Neural cell (in vitro differentiated cells): ENCODE results near the gene MUSTN1. TPM values are rescaled to one million over a fixed set of nuclear protein-coding genes. Genes with fewer than 3 reads are reported as not detected.

Experiments
- H2AFZ ChIP-seq: fragments of 200-600, 300-800 bp; sonication (generic), shearing (Covaris generic); 2 replicates; pipeline ENCODE4 v1.6.0; 2014; ENCODE audit warnings: low read depth, mild to moderate bottlenecking, antibody characterized with exemption, low read length, moderate library complexity
- H3F3A ChIP-seq: fragments of 200-600 bp; shearing (Covaris generic); 2 replicates; pipeline ENCODE4 v1.6.1; 2016; ENCODE audit warnings: mild to moderate bottlenecking, moderate library complexity, mixed read lengths, antibody characterized with exemption, low read length; ENCODE audit not compliant: insufficient read depth, poor library complexity, severe bottlenecking
- H3K27ac ChIP-seq: fragments of 200-600, 300-800 bp; sonication (generic), shearing (Covaris generic); 2 replicates; pipeline ENCODE4 v1.5.1; 2014; ENCODE audit warnings: mild to moderate bottlenecking, low read length, moderate library complexity
- H3K27me3 ChIP-seq: fragments of 300-800, 200-600 bp; sonication (generic), shearing (Covaris generic); 2 replicates; pipeline ENCODE4 v1.6.0; 2014; ENCODE audit warnings: mild to moderate bottlenecking, low read depth, low read length, moderate library complexity; ENCODE audit not compliant: insufficient read depth
- H3K36me3 ChIP-seq: fragments of 300-800, 200-600 bp; sonication (generic), shearing (Covaris generic); 2 replicates; pipeline ENCODE4 v1.5.1; 2014; ENCODE audit warnings: mild to moderate bottlenecking, antibody characterized with exemption, low read length, moderate library complexity; ENCODE audit not compliant: insufficient read depth
- H3K4me2 ChIP-seq: fragments of 300-800, 200-600 bp; sonication (generic), shearing (Covaris generic); 2 replicates; pipeline ENCODE4 v1.6.0; 2014; ENCODE audit warnings: mild to moderate bottlenecking, low read length
- H3K4me3 ChIP-seq: fragments of 300-800, 200-600 bp; sonication (generic), shearing (Covaris generic); 2 replicates; pipeline ENCODE4 v1.5.1; 2014; ENCODE audit warnings: mild to moderate bottlenecking, low read length, moderate library complexity
- H3K79me2 ChIP-seq: fragments of 200-600 bp; shearing (Covaris generic); replicated peaks from 2 replicates; pipeline ENCODE4 v1.6.0; 2014; ENCODE audit warnings: mild to moderate bottlenecking, low read length, moderate library complexity; ENCODE audit not compliant: insufficient read depth
- H3K9ac ChIP-seq: fragments of 300-800, 200-600 bp; sonication (generic), shearing (Covaris generic); 2 replicates; pipeline ENCODE4 v1.6.1; 2016; ENCODE audit warnings: mild to moderate bottlenecking, low read length, mixed read lengths
- H3K9me2 ChIP-seq: fragments of 200-600 bp; shearing (Covaris generic); 2 replicates; pipeline ENCODE4 v1.6.1; 2016; ENCODE audit warnings: mild to moderate bottlenecking, low read length, mixed read lengths; ENCODE audit not compliant: insufficient read depth
- H3K9me3 ChIP-seq: fragments of 200-600, 300-800 bp; sonication (generic), shearing (Covaris generic); 2 replicates; pipeline ENCODE4 v1.6.1; 2016; ENCODE audit warnings: mild to moderate bottlenecking, mixed run types, low read length, moderate library complexity, mixed read lengths
- H4K20me1 ChIP-seq: fragments of 200-600 bp; shearing (Covaris generic); 2 replicates; pipeline ENCODE4 v1.6.1; 2016; ENCODE audit warnings: mild to moderate bottlenecking, mixed run types; ENCODE audit not compliant: insufficient read depth
- CTCF ChIP-seq: fragments of 450-650 bp; IDR thresholded peaks from 2 replicates; pipeline ENCODE4 v1.5.1; 2014; ENCODE audit warnings: antibody characterized with exemption, mild to moderate bottlenecking, moderate library complexity; ENCODE audit not compliant: poor library complexity, severe bottlenecking
- EP300 ChIP-seq: fragments of 450-650 bp; conservative IDR thresholded peaks from 2 replicates; pipeline ENCODE4 v1.6.1; 2014; ENCODE audit warnings: antibody characterized with exemption, mild to moderate bottlenecking, moderate library complexity; ENCODE audit not compliant: poor library complexity, severe bottlenecking
- EZH2 ChIP-seq: fragments of 200-600, 300-800 bp; shearing (Covaris generic), sonication (generic); IDR thresholded peaks from 2 replicates; pipeline ENCODE4 v1.6.1; 2014; ENCODE audit warnings: antibody characterized with exemption, low read length, borderline replicate concordance, mild to moderate bottlenecking; ENCODE audit not compliant: insufficient read depth, poor library complexity, severe bottlenecking
- MXI1 ChIP-seq: fragments of 450-650 bp; conservative IDR thresholded peaks from 2 replicates; pipeline ENCODE4 v1.6.1; 2014; ENCODE audit warnings: antibody characterized with exemption, mild to moderate bottlenecking; ENCODE audit not compliant: poor library complexity, severe bottlenecking
- POLR2AphosphoS5 ChIP-seq: IDR thresholded peaks from 2 replicates; pipeline ENCODE4 v1.6.1; 2012
- RAD21 ChIP-seq: fragments of 450-650 bp; conservative IDR thresholded peaks from 2 replicates; pipeline ENCODE4 v1.6.1; 2014; ENCODE audit warnings: antibody characterized with exemption, mild to moderate bottlenecking, moderate library complexity
- SMC3 ChIP-seq: fragments of 450-650 bp; conservative IDR thresholded peaks from 2 replicates; pipeline ENCODE4 v1.6.1; 2014; ENCODE audit warnings: antibody characterized with exemption, mild to moderate bottlenecking, moderate library complexity; ENCODE audit not compliant: poor library complexity
- TAF1 ChIP-seq: IDR thresholded peaks from 2 replicates; pipeline ENCODE4 v1.6.1; 2012; ENCODE audit warnings: low read depth
- polyA plus RNA-seq: library from polyadenylated mRNA; depleted of rRNA; stranded (reverse); fragments of >200 nt; gene quantifications from 2 replicates; pipeline ENCODE4 v1.2.3, GENCODE V29; 2014
- TF ChIP-seq, protein P1 (sequence below): IDR thresholded peaks from 2 replicates; pipeline ENCODE4 v1.6.1; 2012; ENCODE audit warnings: borderline replicate concordance

MUSTN1 gene
- polyA plus RNA-seq, 1 donor from 2014 or later = not detected

DNA sequence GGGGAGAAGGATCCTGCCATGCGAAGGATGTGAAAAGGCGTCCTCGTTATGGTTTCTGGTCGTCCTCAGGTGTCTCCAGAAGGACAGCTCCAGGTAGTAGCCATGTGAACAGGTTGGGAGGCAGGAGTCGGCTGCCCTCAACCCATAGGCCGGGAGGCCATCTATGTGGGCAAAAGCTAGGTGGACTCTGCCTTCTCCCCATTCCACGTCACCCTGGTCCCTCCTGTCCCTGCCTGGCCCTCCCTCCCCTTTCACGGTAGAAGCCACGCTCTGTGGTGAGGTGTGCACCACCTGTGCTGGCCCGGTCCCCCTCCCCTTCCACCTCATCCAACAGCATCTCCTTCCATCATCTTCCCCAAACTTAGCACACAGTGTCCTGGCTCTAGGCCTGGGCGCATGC lies 23.9 kb downstream of the MUSTN1 start:
- Histone ChIP-seq H4K20me1 (no peaks in the 10 kb centered on the region), H3K9me2 (no peaks in the 10 kb centered on the region), H3K4me3 (no peak overlapping the region), H3F3A (no peaks in the 10 kb centered on the region), H3K4me2 (no peak overlapping the region), H3K36me3 (no peaks in the 10 kb centered on the region), H3K9ac (no peak overlapping the region), H2AFZ (no peak overlapping the region), H3K27ac (no peak overlapping the region), H3K27me3 (no peaks in the 10 kb centered on the region), H3K79me2 (no peaks in the 10 kb centered on the region), H3K9me3 (no peaks in the 10 kb centered on the region)
- TF ChIP-seq POLR2AphosphoS5 (no peak), EP300 (no peak), EZH2 (no peak), RAD21 (no peak), TAF1 (no peak), MXI1 (no peak), CTCF (no peak), SMC3 (no peak)
- TF ChIP-seq, protein P1, sequence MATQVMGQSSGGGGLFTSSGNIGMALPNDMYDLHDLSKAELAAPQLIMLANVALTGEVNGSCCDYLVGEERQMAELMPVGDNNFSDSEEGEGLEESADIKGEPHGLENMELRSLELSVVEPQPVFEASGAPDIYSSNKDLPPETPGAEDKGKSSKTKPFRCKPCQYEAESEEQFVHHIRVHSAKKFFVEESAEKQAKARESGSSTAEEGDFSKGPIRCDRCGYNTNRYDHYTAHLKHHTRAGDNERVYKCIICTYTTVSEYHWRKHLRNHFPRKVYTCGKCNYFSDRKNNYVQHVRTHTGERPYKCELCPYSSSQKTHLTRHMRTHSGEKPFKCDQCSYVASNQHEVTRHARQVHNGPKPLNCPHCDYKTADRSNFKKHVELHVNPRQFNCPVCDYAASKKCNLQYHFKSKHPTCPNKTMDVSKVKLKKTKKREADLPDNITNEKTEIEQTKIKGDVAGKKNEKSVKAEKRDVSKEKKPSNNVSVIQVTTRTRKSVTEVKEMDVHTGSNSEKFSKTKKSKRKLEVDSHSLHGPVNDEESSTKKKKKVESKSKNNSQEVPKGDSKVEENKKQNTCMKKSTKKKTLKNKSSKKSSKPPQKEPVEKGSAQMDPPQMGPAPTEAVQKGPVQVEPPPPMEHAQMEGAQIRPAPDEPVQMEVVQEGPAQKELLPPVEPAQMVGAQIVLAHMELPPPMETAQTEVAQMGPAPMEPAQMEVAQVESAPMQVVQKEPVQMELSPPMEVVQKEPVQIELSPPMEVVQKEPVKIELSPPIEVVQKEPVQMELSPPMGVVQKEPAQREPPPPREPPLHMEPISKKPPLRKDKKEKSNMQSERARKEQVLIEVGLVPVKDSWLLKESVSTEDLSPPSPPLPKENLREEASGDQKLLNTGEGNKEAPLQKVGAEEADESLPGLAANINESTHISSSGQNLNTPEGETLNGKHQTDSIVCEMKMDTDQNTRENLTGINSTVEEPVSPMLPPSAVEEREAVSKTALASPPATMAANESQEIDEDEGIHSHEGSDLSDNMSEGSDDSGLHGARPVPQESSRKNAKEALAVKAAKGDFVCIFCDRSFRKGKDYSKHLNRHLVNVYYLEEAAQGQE = no peak

- Histone ChIP-seq H3F3A (no peaks in the 10 kb centered on the region), H3K4me2 (no peak overlapping the region), H2AFZ (no peak overlapping the region), H3K9me3 (no peaks in the 10 kb centered on the region), H3K4me3 (no peak overlapping the region), H4K20me1 (no peaks in the 10 kb centered on the region), H3K27ac (no peak overlapping the region), H3K9me2 (no peaks in the 10 kb centered on the region), H3K79me2 (no peaks in the 10 kb centered on the region), H3K27me3 (no peaks in the 10 kb centered on the region), H3K36me3 (no peaks in the 10 kb centered on the region), H3K9ac (no peak overlapping the region)
- TF ChIP-seq RAD21 (no peak), EZH2 (no peak), TAF1 (no peak), SMC3 (no peak), EP300 (no peak), POLR2AphosphoS5 (no peak), CTCF (no peak), MXI1 (no peak)
- TF ChIP-seq, protein P1 = no peak
Measured at GRCh38 chr3:52809662-52810377, 25.0 kb downstream of the MUSTN1 start.
